CD4-positive, alpha-beta T cell treated with Interleukin-15 for 4 hours (primary cell): ENCODE measurements around the gene DCXR.

ENCODE experiments used
- DNase-seq: peaks from one replicate; pipeline ENCODE4 v3.0.0-alpha.2; 2020; ENCODE audit warnings: low spot score

The DCXR gene

DNA sequence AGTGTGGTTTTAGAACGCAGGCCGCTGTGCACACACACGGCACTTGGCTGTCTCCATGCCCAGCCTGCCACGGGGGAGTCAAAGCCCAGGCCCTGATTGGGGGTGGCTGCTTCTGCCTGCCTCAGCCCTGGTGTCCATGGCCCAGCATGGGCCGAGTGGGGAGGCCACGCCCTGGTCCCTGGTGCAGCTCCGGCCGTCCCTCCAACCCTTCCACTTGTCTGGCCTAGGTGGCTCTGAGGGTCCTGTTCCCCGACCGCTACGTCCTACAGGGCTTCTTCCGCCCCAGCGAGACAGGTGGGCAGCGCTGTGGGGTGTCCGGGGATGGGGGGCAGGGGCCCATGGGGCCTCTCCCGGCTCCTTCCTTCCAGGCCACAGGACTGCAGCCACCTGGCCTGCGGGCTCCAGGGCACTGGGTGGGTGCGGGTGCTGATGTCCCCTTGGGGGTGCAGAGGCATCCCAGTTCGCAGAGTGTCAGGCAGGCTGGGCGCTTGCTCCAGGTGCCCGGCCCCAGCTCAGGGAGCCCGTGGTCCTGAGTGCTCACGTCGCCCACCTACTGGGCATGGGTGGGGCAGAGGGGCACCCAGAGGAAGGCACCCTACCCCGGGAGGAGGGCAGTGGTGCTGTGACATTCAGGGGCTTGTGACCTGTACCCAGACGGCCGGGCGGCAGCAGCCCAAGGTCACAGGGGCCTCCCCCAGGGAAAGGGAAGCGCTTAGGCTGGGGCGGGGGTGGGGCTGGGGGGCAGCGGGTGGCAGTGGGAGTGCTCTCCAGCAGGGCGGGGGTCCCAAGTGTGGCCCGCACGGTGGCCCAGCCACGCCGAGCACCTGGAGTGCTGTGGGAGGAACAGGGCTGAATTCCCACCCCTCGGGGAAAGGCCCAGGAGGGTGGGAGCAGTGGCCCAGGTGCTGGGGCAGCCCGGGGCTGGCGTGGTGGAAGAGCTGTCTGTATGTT is 26.6 kb downstream of the DCXR start:
- no peak for DNase-seq

DNA sequence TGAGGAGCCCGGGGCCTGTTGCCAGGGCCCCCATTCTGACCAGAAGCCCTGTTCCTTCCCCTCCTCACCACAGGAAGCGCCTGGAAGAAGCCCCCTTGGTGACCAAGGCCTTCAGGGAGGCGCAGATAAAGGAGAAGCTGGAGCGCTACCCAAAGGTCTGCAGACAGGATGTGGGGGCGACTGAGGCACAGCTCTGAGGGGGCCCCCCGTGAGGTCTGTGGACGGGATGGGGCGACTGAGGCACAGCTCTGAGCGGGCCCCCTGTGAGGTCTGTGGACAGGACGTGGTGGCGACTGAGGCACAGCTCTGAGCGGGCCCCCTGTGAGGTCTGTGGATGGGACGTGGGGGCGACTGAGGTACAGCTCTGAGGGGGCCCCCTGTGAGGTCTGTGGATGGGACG is 28.1 kb downstream of the DCXR start:
- DNase-seq, result no peak

DNA sequence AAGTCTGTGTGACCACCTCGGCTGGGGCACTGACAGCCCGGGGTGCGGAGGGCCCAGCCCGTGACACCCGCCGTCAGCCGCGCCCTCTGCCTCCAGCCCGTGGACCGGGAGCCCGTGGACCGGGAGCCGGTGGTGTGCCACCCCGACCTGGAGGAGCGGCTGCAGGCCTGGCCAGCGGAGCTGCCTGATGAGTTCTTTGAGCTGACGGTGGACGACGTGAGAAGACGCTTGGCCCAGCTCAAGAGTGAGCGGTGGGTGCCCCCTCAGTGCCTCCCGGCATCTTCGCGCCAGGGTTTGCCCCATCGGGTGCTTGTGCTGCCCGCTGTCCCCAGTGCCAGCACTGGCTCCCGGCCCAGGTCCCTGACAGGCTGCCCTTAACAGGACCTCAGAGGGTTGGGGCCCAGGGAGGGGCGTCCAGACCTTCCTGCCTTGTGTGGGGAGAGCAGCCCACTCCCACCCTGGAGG is 28.5 kb downstream of the DCXR start:
- DNase-seq, result no peak

DNA sequence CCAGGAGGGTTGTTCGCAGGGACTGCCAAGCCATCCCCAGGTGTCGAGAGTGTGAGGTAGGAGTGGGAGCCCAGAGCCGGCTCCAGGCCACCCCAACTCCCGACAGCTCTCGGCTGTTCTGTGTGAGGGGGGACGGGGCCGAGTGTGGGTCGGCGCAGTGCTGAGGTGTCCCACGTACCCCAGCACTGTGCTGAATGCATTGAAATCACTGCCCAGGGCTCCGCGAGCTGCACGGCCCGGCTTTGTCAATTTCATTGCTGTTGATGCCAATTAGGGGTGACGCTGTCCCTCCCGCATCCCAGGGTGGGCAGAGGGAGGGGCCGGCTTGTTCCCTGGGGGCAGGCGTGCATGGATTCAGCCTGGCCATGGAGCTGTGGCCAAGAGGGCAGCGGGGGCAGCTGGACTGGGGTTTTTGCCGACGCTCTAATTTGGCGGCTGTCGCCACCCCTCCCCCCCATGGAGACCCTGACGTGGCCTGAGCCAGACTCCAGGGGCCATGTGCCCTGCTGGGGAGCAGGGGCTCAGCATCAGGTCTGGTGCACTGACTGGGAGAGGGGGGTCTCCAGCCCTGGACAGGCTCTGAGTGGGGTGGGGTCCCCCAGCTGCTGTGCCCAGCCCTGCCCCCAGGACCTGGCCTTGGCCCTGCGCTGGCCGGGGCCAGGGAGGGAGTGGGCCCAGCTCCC is 29.1 kb downstream of the DCXR start:
- no peak for DNase-seq

DNA sequence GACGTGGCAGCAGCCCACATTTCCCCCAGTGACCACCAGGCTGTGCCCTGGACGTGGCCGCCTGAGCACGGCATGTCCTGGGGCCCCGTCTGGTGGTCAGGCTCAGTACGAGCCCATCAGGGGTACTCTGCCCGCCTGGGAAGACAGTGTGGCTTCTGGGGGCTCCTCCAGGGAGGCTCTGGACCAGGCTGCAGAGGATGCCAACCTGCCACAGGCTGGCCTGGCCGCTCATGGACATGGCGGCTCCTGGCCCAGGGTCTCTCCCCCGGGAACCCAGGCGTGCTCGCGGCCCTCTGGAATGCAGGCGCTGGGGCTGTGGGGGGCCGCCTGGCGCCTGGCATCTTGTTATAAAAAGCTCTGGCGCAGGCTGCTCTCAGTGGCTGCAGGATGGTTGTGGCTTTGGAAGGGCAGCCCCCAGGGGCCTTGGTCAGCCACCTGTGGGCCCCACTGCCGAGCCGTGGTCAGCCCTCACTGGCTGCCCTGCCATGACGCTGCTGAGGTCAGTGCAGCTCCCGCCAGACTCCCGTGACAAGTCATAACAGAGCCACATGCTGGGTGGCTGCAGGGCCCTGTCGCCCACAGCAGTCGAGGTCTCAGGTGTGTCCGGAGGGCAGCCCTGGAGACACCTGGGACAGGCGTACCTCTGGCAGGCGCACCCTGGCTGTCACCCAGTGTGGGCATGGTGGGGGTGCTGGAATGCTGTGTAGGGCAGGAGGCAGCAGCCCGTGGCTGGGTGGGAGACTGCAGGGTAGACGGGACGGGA is 29.8 kb downstream of the DCXR start:
- DNase-seq, result no peak

DNA sequence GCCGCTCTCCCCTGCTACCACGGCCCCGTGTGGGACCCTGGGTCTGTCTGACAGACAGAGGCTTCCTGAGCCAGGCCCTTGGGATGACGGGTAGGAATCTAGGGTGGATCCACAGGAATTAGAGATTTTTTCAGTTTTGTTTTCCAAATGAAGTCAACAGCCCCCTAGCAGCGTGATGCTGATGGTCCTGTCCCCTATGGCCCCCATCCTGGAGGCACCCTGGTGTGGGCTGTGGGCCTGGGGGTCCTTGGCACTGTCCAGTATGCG is 30.3 kb downstream of the DCXR start:
- DNase-seq, result no peak

DNA sequence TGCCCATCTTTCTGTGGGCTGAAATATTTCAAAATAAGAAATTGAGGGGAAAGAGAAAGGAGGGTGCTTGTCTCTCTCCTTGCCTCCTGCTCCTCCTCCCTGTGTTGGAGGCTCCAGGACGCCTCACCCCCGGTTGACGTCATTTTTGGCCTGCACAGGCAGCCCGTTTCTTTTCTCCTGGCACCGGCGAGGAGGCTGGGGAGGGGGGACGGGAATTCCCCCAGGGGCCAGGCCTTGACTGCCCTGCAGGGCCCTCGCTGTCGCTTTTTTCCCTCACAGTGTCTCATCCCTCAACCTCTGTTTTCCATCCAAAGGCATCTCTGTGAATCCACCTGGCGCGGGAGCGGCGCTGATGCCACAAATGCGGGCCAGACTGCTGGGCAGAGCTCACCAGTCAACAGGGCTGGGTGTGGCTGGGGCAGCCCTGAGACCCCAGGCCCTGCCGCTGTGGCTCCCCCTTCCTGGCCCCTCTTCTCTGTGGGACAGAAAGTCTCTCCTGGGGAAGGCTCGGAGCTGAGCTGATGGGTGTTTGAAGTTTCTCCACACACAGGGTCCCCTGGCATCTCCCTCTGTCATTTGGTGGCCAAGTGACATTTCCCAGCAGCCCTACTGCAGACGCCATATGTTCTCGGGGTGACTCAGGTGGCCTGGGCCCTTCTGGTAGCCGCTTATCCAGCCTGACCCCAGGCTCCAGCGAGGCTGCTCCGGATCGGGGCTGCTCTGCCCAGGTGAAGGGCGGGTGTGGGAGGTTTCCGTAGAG is 30.8 kb downstream of the DCXR start:
- DNase-seq, result no peak

DNA sequence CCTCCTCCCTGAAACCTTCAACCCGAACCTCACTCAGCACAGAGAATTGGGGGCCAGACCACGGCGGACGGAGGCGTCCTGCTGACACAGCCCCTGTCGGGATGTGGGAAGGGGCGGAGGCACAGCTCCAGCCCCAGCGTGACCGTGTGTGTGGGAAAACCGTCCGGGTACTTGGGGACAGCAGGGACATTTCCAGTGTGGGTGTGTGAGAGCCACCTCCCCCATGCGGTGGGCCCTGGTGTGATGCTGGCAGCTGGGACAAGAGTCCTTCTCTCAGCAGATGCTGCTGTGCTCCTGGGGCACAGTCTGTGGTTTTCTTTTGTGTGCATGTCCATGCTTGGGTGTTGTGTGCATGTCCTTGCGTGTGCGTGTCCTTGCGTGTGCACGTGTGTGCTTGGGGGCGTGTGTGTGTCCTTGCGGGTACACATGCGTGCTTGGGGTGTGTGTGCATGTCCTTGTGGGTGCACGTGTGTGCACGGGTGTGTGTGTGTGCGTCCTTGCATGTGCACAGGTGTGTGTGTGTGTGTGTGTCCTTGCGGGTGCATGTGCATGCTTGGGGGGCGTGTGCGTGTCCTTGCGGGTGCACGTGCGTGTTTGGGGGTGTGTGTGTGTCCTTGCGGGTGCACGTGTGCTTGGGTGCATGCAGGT is 31.7 kb downstream of the DCXR start:
- no peak for DNase-seq

DNA sequence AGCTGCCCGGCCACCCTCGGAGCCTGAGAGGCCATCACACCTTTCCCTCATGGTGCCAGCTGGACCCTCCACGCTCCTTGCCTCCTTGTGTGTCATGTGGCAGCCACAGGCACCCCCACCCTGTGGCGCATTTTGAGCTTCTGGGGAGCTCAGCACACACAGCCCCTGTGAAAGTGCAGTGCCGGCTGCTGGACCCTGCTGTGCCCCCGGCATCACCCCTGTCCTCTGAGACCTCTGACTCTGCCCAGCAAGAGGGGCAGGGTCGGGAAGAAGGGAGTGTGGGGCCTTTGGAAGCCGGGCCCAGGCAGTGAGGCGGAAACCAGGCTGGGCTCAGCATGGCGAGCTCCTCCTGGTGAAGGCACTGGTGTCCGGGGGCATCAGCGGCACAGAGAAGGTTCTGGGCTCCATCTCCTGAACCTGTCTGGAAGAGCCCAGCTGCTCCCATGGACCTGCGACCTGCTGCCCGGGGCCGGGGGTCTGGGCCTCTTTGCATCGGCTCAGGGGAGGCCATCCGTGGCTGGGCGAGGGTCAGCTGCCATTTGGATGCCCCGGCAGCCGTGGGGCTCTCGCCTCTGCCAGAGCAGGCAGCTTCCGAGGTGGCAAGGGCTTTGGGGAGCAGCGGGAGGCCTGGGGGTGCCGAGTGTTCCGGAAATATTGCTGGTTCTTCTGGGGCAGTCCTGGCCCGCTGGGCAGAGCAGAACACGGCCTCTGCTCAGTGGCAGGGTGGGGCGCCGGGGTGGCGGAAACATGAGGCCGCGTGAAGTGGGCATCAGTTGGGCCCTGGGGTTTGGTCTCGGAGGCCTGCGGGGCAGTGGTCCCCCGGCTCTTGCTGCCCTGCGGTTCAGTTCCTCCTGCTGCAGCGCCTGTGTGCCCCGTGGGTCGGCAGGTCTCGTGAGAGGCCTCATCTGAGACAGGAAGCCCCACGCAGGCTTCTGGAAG is 32.7 kb downstream of the DCXR start:
- no peak for DNase-seq

DNA sequence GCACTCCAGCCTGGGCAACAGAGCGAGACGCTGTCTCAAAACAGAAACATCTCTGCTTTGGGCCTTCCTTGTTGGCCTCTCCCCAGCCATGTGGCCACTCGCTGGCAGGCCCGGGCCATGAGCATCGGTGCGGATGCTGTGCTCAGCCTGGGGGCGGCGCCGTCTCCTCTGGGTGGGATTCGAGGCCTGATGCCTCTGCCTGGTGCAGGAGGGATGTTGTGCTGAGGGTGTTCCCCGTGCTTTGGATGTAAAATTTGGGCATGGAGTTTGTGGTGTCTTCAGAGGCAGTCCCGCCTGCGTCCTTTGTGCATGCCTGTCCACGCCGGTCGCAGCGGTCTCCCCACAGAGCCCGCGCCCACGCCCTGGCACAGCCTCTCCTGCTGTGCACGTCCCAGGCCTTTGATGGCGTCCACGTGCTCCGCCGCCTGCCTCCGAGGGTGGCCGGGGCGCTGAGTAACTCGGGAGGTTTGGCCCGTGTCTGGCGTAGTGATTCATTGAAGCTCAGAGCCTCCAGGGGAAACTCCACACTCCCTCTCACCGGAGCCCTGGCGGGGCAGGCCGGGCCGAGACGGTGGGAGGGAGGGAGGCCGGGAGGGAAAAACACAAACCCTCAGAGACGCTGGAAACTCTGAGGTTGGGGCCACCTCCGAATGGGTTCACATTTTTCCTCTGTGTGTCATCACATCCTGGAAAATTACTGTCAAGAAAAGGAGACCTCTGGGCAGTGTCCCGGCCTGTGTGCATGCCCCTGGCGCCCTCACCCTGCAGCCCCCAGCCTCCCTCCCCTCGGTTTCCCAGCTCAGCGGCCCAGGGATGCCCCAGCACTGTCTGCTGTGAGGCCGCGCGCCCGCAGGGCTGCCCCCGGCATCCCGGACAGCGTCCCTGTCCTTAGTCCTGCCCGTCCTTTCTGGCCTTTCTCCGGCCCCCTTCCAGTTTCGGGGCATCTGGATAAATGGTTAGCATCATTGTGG is 33.8 kb downstream of the DCXR start:
- DNase-seq, result no peak

DNA sequence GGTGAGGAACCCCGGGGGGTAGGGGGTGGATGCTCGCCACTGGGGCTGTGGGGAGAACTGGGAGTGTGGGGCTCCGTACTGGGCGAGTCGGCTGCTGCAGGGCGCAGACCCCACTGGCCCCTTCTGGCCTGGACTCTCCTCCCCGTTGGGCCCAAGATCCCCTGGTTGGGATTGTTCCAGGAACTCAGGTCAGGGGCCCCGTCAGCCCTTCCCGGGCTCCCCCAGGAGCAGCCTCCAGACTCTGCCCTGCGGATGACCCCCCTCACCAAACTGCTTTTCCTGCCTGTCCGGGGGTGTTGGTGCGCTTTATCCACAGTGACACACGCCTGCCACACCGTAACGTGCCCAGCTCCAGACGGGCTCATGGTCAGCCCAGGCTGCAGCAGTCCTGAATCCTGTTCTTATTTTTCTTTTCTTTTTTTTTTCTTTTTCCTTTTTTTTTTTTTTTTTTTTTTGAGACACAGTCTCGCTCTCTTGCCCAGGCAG is 35.9 kb downstream of the DCXR start:
- DNase-seq, result no peak

DNA sequence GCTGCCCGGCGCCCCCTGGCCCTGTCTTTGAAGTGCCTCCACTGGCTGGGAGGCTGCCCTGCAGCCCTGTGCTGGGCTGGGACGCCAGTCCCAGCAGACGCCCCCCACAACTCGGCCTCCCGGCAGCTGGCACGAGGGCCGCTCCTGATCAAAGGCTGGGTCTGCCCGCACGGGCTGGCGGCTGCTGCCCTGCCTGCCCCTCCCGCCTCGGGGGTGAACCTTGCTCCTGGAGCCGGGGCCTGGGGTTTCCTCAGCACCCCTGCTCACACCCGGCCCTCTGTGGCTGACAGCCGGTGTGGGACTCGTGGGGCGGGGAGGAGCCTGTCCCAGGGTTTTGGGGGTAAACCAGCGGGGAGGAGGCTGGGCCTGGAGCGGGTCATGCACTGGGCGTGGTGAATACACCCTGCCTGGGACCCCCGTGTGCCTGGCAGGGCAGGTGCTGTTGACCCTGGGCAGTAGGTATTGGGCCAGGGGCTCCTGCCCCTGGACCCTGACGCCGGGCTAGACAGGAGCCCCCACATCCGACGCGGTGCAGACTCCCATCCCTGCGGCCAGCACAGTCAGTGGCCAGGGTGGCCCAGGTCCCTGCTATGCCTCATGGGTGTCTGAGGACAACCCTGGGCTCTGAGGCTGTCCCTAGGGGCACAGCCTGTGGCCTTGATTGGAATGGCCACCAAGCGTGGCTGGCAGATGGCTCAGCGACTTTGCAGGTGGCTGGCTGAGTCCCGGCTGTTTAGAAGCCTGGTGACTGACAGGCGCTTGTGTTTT is 36.5 kb downstream of the DCXR start:
- DNase-seq, result no peak

DNA sequence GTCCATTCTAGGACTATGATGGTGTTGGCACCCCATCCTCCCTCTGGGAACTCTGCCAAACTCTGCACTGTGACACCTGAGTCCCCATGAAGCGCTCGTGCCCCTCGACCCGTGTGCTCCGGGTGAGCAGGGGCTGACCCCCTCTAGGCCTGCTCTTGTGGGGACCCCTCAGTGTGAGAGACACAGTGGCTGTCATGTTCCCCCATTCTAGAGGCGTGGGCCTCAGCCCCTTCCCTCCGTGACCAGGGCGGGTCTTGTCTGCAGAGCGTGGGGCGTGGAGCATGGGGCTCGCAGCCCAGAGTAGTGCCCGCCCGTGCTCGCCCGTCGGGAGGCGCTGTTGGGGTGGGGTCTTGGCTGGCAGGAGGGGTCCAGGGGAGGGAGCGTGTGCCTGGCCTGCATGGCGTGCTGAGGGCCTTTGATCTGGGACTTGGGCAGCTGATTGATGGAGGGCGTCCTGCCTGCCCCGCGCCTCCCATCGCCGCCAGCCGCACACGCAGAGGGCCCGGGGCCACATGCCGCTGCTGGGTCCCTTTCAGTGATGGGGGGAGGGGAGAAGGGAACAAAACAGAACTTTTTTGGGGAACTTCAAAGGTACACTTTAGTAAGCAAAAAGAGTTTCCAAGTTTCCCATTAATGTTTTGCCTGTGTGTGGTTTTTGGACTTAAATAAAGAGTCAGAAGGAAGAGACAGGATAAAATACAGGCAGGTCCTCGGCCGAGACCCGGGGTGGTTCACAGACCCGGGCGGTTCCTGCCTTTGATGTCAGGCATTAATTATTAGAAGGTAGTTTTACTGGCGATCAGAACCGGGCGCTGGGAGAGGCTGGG is 37.3 kb downstream of the DCXR start:
- DNase-seq, result no peak

DNA sequence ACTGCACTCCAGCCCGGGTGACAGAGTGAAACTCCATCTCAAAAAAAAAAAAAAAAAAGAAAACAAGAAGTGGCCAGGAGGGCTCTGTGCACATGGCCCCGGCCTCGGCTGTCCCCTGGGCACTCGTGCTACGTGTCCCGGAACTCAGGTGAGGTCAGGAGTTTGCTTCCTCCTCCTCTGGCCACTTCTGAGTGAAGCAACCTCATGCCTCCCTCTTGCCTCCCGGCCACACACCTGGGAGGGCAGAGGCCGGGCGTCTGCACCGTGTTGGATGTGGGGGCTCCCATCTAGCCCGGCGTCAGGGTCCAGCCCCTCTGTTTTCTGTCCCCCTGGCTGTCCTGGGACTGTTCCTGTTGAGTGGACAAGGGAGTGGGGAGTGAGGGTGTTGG is 37.9 kb downstream of the DCXR start:
- no peak for DNase-seq

DNA sequence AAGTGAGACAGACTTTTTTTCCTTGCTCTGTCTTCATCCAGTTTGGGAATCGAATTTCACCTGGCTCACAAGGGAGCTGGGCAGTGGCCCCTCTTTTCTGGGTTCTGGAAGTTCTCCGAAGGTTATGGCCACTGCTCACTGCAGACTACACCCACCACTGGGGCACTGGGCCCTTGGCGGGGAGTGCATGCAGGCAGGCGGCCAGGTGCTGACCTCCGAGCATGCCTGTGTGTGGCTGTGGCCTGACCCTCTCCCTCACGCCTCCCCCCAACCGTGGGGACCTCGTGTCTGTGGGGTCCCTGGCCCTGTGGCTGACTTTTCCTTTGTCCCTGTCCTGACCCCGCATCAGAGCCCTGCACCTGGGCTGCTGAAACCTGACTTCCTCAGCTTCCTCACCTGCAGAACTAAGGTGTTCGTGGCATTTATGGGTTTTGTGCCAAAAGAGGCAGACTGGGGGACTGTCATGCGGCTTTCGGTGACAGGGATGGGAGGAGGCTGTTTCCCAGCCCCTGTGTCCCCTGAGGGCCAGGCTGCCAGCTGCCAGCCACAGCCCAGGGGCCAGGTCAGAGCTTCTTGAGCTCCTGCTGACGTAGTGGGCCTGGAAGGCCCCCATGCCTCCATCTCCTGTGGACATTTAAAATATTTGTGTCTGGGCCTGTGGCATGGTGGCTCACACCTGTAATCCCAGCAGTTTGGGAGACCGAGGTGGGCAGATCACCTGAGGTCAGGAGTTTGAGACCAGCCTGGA is 38.6 kb downstream of the DCXR start:
- no peak for DNase-seq

DNA sequence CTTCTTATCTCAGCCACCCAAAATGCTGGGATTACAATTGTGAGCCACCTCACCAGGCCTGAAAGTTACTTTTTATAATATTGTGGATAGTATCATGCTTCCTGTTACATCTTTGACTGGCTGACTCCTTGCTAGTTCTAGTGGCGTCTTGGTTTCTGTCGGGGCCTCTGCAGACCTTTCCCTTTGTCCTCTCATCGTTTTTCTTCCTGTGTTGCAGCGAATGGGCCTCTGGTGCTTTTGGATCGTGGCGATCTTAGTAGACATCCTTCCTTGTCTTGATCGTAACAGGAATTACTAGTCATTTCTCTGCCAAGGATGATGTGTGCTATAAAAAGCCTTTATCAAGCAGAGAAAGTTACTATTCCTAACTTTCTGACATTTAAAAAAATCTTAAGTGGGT is 39.3 kb downstream of the DCXR start:
- DNase-seq, result no peak
